C1 segment of cervical spinal cord (tissue), 14 donors: ENCODE measurements around the gene CANX.
A peak's percentile ranks its signal among the peaks of the same experiment; 100 is the strongest.

Experiments used
- DNase-seq, 14 donors: peaks; one replicate each; lab custom pipeline; 2025; lab: John Stamatoyannopoulos, UW

The CANX gene

DNA sequence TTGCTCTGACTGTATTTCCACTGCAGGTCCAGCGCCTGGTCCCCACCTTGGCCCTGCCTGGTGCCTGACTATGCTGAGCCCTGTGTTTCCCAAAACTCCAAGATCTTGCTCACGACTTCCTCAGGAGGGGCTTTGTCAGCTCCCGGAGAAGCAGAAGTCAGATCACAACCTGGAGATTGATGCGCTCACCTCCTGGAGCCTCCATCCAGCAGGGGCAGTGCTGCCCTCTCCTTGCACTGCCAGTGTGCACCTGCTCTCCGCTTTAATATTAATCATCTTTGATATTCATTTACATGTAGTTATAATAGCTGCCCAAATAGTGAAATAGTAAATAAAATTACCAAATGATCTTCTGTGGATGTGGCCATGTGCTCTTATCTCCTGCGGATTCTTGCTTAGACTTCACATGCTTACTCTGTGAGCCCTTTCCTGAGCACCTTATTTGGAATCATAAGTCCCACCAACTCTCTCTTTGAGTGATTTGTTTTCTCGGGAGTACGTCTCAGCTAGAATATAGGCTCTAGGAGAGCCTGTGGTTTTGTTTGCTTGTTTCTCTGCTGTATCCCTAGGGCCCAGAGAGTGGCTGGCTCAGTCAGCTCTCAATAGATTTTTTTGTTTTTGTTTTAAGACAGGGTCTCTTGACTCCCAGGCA is 51.2 kb downstream of the CANX start:
- no peak for DNase-seq

DNA sequence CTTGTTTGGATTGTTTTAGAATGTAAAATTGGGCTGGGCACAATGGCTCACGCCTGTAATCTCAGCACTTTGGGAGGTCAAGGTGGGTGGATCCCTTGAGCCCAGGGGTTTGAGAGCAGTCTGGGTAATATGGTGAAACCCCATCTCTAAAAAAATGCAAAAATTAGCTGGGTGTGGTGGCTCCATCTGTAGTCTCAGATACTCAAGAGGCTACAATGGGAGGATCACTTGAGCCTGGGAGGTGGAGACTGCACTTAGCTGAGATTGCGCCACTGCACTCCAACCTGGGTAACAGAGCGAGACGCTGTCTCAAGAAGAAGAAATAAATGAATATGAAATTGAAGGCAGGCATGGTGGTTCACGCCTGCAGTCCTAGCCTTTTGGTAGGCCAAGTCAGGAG is 55.2 kb downstream of the CANX start:
- DNase-seq, result no peak

DNA sequence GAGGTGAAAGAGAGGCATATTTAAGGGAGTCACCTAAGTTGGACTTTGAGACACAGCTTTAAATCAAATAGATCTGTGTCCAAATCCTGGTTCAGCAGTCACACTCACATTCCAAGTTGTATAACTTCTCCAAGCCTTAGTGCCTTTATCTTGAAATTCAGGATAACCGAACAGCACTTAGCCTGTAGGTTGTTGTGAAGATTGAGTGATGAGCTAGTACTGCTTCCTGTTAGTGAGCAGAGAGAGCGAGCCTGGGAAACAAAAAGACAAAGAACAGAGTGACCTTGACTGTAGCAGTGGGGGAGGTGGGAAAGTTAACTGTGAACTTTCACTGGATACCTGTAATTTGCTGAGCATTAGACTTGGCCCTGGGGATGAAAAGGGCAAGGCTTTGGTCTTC is 56.3 kb downstream of the CANX start:
- no peak for DNase-seq

DNA sequence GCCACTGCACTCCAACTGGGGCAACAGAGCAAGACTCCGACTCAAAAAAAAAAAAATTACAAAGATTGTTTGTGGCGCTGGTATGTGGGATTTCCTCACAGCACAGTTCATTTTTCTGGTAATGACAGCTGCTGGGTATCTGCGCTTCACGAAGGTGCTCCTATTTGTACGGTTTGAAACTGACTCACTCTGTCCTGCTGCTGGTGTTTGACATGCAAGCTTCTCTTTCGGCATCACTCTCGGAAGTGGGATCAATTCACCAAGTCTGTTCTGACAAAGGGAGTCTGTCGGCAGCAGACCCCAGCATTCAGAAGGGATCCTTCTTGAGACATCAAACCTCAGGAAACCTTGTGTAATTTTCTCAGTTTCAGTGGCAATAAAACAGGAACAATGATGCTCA is 60.2 kb downstream of the CANX start:
- no peak for DNase-seq

DNA sequence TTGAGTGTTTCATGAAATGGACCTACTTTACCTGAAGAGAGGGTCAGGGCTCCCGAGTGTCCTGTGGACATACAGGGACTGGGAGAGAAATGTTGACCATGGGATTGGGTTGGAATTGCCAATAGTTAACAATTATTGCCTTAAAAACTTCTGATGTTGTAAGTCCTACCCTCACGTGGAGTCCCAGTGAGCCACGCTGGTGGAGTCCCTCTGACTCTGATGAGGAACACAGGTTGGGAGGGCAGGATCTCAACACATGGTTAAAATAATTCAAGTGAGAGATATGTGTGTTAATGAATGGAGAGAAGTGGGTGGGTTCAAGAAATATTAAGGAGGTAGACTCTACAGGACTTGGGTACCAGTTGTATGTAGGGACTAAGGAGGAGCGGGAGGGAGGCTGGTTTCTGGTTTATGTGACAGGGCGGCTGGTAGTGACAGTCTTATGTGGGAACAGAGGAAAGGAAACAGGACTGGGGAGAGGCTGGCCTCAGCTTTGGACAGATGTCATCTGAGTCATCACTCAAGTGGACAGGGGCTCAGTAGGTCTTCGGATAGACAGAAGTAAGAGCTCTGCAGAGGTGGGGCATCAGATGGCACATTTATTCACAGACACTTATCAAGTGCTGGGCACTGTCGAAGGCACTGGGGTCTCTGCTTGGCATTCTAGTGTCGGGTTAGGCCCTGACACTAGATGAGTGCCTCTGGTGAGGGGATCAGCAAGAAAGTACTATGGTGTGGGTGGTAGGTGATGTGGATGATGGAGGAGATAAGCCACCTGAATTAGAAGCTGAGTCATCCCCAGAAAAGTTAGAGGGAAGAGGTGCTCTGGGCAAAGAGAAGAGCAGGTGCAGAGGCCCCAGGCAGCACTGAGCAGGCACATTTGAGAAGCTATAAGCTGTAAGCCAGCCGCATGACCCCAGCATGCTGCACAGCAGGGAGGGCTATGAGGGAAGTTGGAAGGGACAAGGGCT is 61.1 kb downstream of the CANX start:
- DNase-seq, result no peak

DNA sequence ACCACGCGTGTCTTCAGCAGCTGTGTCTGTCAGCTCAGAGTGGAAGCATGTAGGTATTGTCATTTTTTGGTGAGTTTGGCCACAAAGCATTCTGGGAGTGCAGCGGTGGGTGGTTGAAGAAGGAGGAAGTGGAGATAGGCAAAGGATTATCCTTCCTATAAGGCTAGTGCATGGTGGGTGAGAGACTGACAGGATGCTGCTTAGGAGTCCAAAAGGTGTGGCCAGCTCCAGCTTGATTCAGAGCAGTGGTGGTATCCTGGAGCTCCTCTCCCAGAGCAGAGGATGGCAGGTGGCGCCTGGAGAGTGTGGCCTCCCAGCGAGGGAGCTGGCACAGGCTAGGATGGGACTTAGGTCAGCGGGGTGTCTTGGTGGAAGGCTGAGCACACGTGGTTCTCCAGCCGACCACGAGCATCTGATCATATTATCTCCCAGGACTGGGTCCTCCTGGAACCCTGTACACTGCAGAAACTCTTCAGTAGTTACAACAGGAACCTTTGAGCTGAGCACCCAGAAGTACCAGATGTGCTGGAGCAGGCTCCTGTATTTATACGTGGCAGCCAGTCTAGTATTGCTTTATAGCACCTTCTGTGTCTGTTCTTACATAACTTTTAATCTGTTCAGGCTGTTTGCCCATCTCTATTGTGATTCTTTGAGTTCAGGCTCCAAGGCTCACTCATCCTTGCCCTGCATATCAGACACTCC is 63.5 kb downstream of the CANX start:
- peak in 2 of 14 donors; percentile 4 to 23 for DNase-seq

DNA sequence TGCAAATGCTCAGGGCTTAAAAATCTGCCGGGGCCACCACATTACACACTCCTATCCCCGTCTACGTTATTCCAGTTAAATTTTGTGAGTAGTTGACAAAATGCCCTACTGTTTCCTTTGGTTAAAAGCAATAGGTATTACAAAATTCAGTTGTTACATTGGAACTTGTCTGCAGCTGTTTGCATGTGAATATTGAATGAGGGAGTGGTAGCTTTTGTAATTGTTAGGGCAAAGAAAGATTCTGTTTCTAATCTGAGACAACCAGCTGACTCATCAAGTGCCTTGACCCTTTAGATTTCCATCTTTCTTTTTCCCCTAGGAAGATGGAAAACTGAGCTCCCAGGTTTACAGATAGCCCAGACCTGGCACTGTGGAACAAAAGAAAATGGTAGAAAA is 64.0 kb downstream of the CANX start:
- no peak for DNase-seq

DNA sequence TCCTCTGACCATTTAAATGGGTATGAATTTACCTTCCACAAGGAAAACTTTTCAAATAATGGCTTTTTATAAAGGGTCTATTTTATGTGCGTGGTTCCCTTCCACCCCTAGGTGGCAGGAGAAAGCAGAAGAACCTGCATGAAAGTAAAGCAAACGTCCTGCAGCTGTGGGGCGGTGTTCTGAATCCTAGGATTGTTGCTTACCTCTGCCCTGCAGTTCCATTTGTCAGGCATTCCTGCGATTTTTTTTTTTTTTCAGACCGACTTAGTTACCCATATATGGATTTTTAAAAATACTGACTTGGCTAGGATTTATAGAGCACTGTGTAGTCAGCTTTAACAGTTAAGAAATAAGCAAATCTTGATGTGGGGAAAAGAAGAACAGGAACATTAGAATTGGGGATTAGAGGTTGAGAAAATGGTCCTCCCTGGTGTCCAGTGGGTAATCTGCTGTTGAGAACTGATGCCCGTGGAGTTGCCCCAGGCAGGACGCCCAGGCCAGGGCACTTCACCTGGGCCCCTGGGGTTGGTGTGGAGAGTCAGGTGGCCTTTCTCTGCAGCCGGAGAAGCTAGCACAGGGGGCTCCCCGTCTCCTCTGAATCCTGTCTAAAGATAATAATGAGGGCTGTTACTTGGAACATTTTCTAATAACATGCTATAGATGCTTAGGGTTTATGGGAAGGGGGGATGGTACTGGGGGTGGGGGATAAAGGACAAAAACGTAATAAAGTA is 64.6 kb downstream of the CANX start:
- peak in 7 of 14 donors; percentile 2 to 51 (median 19) for DNase-seq

DNA sequence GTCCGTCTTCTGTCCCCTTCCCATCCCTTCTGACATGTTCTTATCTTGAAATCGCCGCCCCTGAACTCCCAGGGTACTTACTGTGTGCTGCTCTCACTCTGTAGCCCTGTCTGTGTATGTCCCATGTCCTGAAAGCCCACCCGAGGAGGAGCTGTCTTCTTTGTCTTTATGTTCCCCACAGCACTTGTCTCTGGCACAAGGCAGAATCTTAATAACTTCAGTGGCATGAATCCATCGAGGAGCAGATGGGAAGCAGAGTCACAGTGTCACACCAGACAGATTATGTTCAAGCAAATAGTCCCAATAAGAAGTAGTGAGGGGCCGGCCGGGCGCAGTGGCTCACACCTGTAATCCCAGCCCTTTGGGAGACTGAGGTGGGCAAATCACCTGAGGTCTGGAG is 65.3 kb downstream of the CANX start:
- DNase-seq, result no peak

DNA sequence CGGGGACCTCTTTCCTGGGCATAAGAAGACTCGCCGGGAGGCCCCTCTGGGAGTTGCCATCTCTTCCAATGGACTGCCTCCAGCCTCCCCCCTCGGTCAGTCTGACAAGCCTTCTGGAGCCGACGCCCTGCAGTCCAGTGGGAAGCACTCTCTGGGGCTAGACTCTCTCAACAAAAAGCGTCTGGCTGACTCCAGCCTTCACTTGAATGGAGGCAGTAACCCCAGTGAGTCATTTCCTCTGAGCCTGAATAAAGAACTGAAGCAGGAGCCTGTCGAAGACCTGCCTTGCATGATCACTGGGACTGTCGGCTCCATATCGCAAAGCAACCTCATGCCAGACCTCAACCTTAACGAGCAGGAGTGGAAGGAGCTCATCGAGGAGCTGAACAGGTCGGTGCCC is 66.6 kb downstream of the CANX start:
- DNase-seq, result peak in 1 of 14 donors; percentile 38

DNA sequence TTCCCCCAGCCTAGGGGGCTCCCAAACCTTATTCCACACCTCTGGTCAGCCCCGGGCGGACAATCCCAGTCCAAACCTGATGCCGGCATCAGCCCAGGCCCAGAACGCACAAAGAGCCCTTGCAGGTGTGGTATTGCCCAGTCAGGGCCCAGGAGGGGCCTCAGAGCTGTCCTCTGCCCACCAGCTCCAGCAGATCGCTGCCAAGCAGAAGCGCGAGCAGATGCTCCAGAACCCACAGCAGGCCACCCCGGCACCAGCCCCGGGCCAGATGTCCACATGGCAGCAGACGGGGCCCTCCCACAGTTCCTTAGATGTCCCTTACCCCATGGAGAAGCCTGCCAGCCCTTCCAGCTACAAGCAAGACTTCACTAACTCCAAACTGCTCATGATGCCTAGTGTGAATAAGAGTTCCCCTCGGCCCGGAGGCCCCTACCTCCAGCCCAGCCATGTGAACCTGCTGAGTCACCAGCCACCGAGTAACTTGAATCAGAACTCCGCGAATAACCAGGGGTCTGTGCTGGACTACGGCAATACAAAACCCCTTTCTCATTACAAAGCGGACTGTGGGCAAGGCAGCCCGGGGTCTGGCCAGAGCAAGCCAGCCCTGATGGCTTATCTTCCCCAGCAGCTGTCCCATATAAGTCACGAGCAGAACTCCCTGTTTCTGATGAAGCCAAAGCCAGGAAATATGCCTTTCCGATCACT is 67.4 kb downstream of the CANX start:
- peak in 1 of 14 donors; percentile 47 for DNase-seq

DNA sequence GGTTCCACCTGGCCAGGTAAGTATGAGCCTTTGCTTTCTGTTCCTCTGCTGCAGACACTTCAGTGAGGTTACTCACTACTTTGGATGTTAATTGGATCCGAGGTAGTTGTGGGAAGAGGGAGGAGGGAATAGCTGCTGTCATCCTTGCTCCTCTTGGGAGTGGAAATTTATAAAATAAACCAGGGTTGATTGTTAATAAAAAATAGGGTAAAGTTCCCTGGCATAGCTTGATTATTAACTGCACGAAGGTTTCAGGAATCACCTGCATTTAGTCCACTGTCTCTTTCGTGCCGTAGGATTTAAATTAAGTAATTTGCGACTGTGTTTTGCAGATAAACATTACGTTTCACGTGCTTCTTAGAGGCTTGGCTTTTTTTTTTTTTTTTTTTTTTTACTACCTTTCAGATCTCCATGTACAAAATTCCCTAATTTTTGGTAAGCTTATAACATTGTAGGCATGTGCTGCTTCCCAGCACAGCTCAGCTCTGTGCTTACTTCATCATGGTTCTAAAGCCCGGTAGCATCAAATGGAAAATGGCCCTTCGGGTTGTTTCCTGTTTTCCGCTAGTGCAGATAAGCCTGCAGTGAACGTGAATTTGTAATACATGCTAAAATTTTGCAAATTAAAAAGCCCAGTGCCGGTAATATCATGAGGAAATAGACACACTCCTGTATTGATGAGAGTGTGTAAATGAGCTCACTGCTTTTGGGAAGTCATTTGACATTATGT is 68.1 kb downstream of the CANX start:
- no peak for DNase-seq

DNA sequence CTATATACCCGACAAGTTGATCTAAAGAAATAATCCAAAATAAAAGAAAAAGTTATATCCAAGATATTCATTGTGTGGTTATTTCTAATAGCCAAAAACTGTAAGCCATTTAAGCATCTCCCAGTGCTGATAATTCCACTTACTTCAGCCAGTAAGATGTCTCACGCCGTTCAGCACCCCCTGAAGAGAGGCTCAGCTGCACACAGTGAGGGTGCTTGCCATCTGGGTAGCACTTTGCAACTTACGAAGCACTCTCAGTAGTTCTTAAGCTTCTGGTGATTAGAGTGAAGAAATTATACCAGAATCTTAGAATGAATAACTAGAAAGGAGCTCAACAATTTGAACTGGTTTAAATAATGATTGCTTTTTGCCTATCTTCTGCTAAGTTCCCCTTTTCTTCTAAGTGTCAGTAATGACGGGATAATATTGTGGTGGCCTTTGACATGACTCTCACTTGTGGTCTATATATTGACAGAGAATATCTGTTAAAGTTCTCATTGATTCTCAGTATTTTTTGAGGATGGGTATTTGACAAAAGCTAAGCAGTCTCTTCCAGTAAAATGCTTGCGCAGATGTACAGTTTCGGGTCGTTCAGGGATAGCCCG is 68.8 kb downstream of the CANX start:
- no peak for DNase-seq

DNA sequence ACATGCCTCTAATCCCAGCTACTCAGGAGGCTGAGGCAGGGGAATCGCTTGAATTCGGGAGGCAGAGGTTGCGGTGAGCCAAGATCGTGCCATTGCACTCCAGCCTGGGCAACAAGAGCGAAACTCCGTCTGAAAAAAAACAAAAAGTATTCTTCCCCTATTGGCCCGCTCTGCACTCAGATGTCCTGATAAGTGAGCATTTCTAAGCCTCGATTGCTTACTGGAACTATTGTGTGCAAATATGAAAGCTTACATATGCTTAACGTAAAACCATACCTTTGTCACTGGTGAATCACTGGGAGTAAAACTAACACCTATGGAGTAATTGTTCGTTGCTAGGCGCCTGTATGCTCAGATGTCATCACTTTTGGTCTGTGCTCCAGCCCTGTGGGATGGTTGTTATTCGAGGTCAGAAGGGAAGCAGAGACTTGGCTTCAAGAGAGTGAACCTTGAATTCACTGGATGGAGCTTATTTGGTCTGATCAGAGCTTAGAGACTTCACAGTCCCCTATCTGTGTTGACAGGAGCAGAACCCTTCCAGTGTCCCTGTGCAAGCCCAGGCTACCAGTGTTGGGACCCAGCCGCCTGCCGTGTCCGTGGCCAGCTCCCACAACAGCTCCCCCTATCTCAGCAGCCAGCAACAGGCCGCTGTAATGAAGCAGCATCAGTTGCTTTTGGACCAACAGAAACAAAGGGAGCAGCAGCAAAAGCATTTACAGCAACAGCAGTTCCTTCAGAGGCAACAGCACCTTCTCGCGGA is 69.7 kb downstream of the CANX start:
- no peak for DNase-seq

DNA sequence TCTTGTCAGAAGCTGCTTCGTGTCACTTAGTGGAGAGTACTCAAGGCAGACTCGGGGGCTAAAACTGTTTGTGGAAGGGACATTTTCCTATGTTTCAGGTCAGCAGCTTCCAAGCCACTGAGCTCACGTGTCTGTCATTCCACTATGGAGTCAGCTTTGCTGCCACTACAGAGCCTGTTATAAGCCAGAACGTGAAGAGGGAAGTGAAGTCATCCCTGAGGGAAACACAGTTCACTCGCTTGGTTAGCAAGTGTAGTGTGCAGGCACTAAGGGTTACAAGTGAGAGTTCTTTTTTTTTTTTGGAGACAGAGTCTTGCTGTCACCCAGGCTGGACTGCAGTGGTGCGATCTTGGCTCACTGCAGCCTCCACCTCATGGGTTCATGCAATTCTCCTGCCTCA is 70.5 kb downstream of the CANX start:
- no peak for DNase-seq

DNA sequence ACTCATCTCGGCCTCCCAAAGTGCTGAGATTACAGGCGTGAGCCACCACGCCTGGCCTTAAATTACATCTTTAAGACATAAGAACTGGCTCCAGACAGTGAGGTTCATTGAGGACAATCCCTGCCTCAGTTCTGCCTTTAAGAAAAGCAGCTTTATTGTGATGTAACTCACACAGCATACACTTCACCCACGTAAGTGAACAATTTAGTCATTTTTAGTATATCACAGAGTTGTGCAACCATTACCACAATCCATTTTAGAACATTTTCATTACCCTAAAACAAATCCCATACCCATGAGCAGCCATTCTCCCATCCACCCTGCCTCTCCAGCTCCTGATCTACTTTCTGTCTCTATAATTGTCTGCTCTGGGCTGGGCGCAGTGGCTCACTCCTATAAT is 71.0 kb downstream of the CANX start:
- DNase-seq, result no peak

DNA sequence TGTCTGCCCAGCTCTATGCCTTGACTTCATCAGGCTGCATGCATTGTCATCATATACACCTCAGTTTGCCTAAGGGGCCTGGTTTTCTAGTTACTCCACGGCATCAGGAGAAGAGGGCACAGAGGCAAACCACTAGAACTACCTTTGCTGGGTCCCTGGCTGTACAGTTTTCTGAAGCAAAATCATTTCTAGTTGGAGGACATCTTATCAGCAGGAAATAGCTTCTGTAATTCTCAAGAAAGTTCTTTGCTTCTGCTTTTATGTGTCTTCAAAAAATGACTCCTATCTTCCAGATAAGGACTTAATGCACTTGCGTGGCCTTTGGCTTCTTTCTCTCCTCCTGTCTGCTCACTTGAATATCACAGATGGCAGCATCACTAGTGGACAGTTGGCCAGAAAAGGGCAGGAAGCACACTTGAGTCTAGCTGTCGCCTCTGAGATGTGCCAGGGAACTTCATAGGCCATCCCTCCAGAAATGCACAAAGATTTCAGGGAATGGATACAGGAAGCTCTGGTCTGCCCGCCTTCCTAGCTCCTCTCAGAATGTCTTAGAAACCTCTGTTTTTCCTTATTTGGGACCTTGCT is 72.6 kb downstream of the CANX start:
- DNase-seq, result peak in 1 of 14 donors; percentile 61

DNA sequence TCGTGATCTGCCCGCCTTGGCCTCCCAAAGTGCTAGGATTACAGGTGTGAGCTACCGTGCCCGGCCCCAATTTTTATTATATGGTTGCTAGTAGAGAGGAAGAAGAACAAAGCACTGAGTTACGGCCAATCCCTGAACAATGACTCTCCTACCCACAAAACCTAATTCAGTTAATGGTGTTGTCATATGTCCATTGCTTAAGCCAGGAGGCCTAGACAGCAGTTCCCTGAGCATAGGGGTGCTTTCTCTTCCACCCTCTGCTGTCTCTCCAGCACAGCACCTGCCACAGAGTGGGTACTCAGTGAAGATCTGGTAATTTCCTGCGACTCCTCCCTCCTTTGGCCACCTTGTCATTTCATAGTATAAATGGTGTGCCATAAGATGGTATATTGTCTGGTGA is 73.6 kb downstream of the CANX start:
- DNase-seq, result no peak

DNA sequence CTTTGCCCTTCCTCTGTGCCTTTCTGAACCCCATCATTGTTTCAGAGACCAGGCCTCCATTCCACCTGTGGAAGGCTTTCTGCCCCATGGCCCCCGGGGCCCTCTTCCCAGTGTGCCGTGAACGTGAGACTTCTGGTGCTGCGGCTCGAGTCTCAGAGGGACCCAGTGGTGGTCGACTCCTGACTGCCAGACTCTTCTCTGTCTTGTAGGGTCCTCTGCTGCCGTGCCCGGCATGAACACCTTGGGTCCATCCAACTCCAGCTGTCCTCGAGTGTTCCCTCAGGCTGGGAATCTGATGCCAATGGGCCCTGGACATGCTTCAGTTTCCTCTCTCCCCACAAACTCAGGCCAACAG is 74.9 kb downstream of the CANX start:
- DNase-seq, result no peak
